C4-2B (cell line): Measurements from ENCODE around the gene FCHO1.

Experiments used
- H3K27ac ChIP-seq: fragments of 450-650 bp; 2 replicates; pipeline ENCODE4 v1.5.1; 2017
- ZFX ChIP-seq: fragments of 450-650 bp; IDR thresholded peaks from 2 replicates; pipeline ENCODE4 v1.6.1; 2017
- TF ChIP-seq, protein P1 (sequence below): fragments of 450-650 bp; conservative IDR thresholded peaks from 2 replicates; pipeline ENCODE4 v1.5.1; 2017; ENCODE audit warnings: mild to moderate bottlenecking

Gene FCHO1

DNA sequence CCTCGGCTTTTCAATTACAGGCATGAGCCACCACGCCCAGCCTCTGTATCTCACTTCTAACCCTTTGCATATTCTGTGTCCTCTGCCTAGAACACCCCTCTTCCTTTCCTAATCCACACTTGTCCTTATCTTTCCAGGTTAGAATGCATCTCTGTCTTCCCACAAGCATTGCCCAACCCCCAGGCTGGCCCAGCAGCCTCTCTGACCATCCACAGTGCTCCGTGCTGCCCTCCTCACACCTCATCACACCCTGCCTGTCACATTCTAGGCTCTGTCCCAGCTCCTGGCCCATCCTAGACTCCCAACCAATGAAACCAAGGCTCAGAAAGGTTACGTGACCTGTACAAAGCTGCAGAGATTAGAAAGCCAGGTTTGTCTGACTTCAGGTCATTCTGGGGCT lies 85.3 kb downstream of the FCHO1 start:
- TF ChIP-seq, protein P1, sequence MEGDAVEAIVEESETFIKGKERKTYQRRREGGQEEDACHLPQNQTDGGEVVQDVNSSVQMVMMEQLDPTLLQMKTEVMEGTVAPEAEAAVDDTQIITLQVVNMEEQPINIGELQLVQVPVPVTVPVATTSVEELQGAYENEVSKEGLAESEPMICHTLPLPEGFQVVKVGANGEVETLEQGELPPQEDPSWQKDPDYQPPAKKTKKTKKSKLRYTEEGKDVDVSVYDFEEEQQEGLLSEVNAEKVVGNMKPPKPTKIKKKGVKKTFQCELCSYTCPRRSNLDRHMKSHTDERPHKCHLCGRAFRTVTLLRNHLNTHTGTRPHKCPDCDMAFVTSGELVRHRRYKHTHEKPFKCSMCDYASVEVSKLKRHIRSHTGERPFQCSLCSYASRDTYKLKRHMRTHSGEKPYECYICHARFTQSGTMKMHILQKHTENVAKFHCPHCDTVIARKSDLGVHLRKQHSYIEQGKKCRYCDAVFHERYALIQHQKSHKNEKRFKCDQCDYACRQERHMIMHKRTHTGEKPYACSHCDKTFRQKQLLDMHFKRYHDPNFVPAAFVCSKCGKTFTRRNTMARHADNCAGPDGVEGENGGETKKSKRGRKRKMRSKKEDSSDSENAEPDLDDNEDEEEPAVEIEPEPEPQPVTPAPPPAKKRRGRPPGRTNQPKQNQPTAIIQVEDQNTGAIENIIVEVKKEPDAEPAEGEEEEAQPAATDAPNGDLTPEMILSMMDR: no peak
- TF ChIP-seq ZFX: no peak
- H3K27ac ChIP-seq: no peak overlapping the region

DNA sequence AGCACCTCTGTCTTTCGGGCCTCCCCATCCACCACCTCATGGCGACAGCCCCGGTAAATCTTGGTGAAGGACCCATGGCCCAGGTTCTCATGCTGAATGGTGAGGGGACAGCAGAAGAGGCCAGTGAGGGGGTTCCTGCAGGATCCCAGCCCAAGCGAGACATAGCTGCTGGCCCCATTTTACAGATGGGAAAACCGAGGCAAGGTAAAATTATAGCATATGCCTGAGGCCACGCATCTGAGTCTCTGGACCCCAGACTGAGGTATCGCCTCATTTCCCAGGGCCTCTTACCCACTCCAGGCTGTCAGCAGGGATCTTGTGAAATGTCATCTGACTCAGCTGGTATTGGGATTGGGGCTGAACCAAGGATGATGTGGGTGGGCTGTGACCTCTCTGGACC lies 86.7 kb downstream of the FCHO1 start:
- TF ChIP-seq ZFX: no peak
- TF ChIP-seq, protein P1: no peak

More for the DNA sequence above, 86.7 kb downstream of the FCHO1 start:
- no peak overlapping the region for H3K27ac ChIP-seq
